SK-N-SH treated with all-trans-retinoic acid at 6 μM for 48 hours (cell line): ENCODE measurements around the gene KCNMA1.

Source experiments
- ATAC-seq: fragments of 200-7000 bp; cut with Tn5 transposase; 3 replicates; pipeline ENCODE4 v1.9.1; 2020; ENCODE audit warnings: mild to moderate bottlenecking, moderate library complexity
- ARNTL ChIP-seq: fragments of 450-650 bp; formaldehyde crosslinking; IDR thresholded peaks from 2 replicates; pipeline ENCODE4 v1.5.0; 2020; ENCODE audit warnings: low read depth, mild to moderate bottlenecking, moderate library complexity, borderline replicate concordance
- BACH2 ChIP-seq: fragments of 250-450 bp; sonication (Bioruptor Pico); IDR thresholded peaks from 2 replicates; pipeline ENCODE4 v1.9.0; 2021; ENCODE audit warnings: mild to moderate bottlenecking, borderline replicate concordance
- CREB5 ChIP-seq: fragments of 250-450 bp; sonication (Bioruptor Pico); IDR thresholded peaks from 2 replicates; pipeline ENCODE4 v1.5.1; 2020; ENCODE audit warnings: low read depth, mild to moderate bottlenecking, moderate library complexity
- CSDC2 ChIP-seq: fragments of 250-450 bp; sonication (Bioruptor Pico); IDR thresholded peaks from 2 replicates; pipeline ENCODE4 v1.5.0; 2020; ENCODE audit warnings: mild to moderate bottlenecking, moderate library complexity
- CSRNP3 ChIP-seq: fragments of 250-450 bp; sonication (Bioruptor Pico); IDR thresholded peaks from 2 replicates; pipeline ENCODE4 v1.5.1; 2021; ENCODE audit warnings: mild to moderate bottlenecking, moderate library complexity
- ESRRG ChIP-seq: fragments of 250-450 bp; sonication (Bioruptor Pico); IDR thresholded peaks from 2 replicates; pipeline ENCODE4 v1.6.1; 2021; ENCODE audit warnings: mild to moderate bottlenecking
- GLIS3 ChIP-seq: fragments of 250-450 bp; sonication (Bioruptor Pico); IDR thresholded peaks from 2 replicates; pipeline ENCODE4 v1.5.0; 2020; ENCODE audit warnings: mild to moderate bottlenecking, moderate library complexity
- ISL1 ChIP-seq: fragments of 250-450 bp; sonication (Bioruptor Pico); IDR thresholded peaks from 2 replicates; pipeline ENCODE4 v2.1.2; 2022; ENCODE audit warnings: mild to moderate bottlenecking, moderate library complexity
- OSR1 ChIP-seq: fragments of 250-450 bp; sonication (Bioruptor Pico); IDR thresholded peaks from 2 replicates; pipeline ENCODE4 v1.8.0; 2022; ENCODE audit warnings: moderate library complexity, mild to moderate bottlenecking, inconsistent platforms
- PATZ1 ChIP-seq: fragments of 250-450 bp; sonication (Bioruptor Pico); IDR thresholded peaks from 2 replicates; pipeline ENCODE4 v1.8.0; 2020; ENCODE audit warnings: mild to moderate bottlenecking, moderate library complexity, borderline replicate concordance
- POU6F1 ChIP-seq: fragments of 250-450 bp; sonication (Bioruptor Pico); IDR thresholded peaks from 2 replicates; pipeline ENCODE4 v1.8.0; 2021; ENCODE audit warnings: low read depth, mild to moderate bottlenecking, moderate library complexity, borderline replicate concordance
- PPARA ChIP-seq: fragments of 250-450 bp; sonication (Bioruptor Pico); IDR thresholded peaks from 2 replicates; pipeline ENCODE4 v1.5.0; 2020; ENCODE audit warnings: mild to moderate bottlenecking, borderline replicate concordance
- RARB ChIP-seq: fragments of 250-450 bp; sonication (Bioruptor Pico); IDR thresholded peaks from 2 replicates; pipeline ENCODE4 v1.8.0; 2021; ENCODE audit warnings: mild to moderate bottlenecking, moderate library complexity
- SNAI2 ChIP-seq: fragments of 250-450 bp; sonication (Bioruptor Pico); IDR thresholded peaks from 2 replicates; pipeline ENCODE4 v1.5.0; 2020; ENCODE audit warnings: mild to moderate bottlenecking, moderate library complexity
- TOX ChIP-seq: fragments of 250-450 bp; sonication (Bioruptor Pico); IDR thresholded peaks from 2 replicates; pipeline ENCODE4 v1.8.0; 2021; ENCODE audit warnings: mild to moderate bottlenecking, moderate library complexity, borderline replicate concordance
- TSHZ2 ChIP-seq: fragments of 250-450 bp; sonication (Bioruptor Pico); IDR thresholded peaks from 2 replicates; pipeline ENCODE4 v1.5.0; 2020; ENCODE audit warnings: mild to moderate bottlenecking, moderate library complexity
- ZC3H10 ChIP-seq: fragments of 250-450 bp; sonication (Bioruptor Pico); IDR thresholded peaks from 2 replicates; pipeline ENCODE4 v1.5.1; 2021; ENCODE audit warnings: mild to moderate bottlenecking, moderate library complexity
- ZFP3 ChIP-seq: fragments of 250-450 bp; sonication (Bioruptor Pico); IDR thresholded peaks from 2 replicates; pipeline ENCODE4 v1.5.0; 2020; ENCODE audit warnings: mild to moderate bottlenecking, moderate library complexity
- ZFP30 ChIP-seq: fragments of 450-650 bp; formaldehyde crosslinking; IDR thresholded peaks from 2 replicates; pipeline ENCODE4 v1.5.0; 2022; ENCODE audit warnings: mild to moderate bottlenecking, moderate library complexity
- ZNF565 ChIP-seq: fragments of 450-650 bp; formaldehyde crosslinking; conservative IDR thresholded peaks from 2 replicates; pipeline ENCODE4 v1.5.0; 2020; ENCODE audit warnings: low read depth, mild to moderate bottlenecking, moderate library complexity
- ZNF8 ChIP-seq: fragments of 450-650 bp; formaldehyde crosslinking; IDR thresholded peaks from 2 replicates; pipeline ENCODE4 v1.5.0; 2020; ENCODE audit warnings: mild to moderate bottlenecking, moderate library complexity

The KCNMA1 gene

GRCh38 chr10:77333610-77334340 lies 303.8 kb downstream of the KCNMA1 start:
- no peak for ATAC-seq
- TF ChIP-seq ZFP3 (CRISPR knock-in tag) (no peak), ESRRG (CRISPR knock-in tag) (no peak), CSDC2 (CRISPR knock-in tag) (no peak), ZNF565 (CRISPR knock-in tag) (no peak), GLIS3 (no peak), ZC3H10 (CRISPR knock-in tag) (no peak), CSRNP3 (CRISPR knock-in tag) (no peak), TOX (CRISPR knock-in tag) (no peak), CREB5 (CRISPR knock-in tag) (no peak), ZFP30 (CRISPR knock-in tag) (no peak), SNAI2 (CRISPR knock-in tag) (no peak), BACH2 (CRISPR knock-in tag) (no peak), POU6F1 (CRISPR knock-in tag) (no peak), ISL1 (CRISPR knock-in tag) (no peak)

GRCh38 chr10:77332256-77332655 lies 305.4 kb downstream of the KCNMA1 start:
- no peak for TF ChIP-seq PPARA (CRISPR knock-in tag)
- no peak for TF ChIP-seq ZFP30 (CRISPR knock-in tag)
- TF ChIP-seq GLIS3, result no peak
- no peak for TF ChIP-seq ZC3H10 (CRISPR knock-in tag)
- TF ChIP-seq ZNF8, result no peak
- TF ChIP-seq ARNTL (CRISPR knock-in tag), result no peak
- TF ChIP-seq OSR1 (CRISPR knock-in tag), result no peak
- no peak for TF ChIP-seq CSRNP3 (CRISPR knock-in tag)
- no peak for TF ChIP-seq CREB5 (CRISPR knock-in tag)
- TF ChIP-seq ZNF565 (CRISPR knock-in tag), result no peak
- no peak for TF ChIP-seq RARB (CRISPR knock-in tag)
- no peak for TF ChIP-seq ESRRG (CRISPR knock-in tag)
- no peak for TF ChIP-seq PATZ1
- no peak for TF ChIP-seq ISL1 (CRISPR knock-in tag)
- no peak for TF ChIP-seq POU6F1 (CRISPR knock-in tag)
- no peak for TF ChIP-seq TOX (CRISPR knock-in tag)
- no peak for TF ChIP-seq TSHZ2 (CRISPR knock-in tag)
- ATAC-seq, result no peak
